ENCODE data around the gene TIMP1.

- TF ChIP-seq CTCF (IDR thresholded peaks at IDR 0.05), result no peak
- TF ChIP-seq POLR2A (IDR thresholded peaks at IDR 0.05), result no peak
These were observed 23.8 kb upstream of the TIMP1 start for GRCh38 chrX:47558436-47558835.

Measured in vagina (tissue), 2 donors.